DND-41 (cell line): Measurements from ENCODE around the gene COL15A1.

ENCODE experiments used
- EZH2 ChIP-seq: IDR thresholded peaks from 3 replicates; pipeline ENCODE4 v1.6.1; 2012; ENCODE audit warnings: borderline replicate concordance, low read depth, mild to moderate bottlenecking, moderate library complexity, low read length, inconsistent platforms; ENCODE audit not compliant: severe bottlenecking
- TF ChIP-seq, protein P1 (sequence below): IDR thresholded peaks from 2 replicates; pipeline ENCODE4 v1.5.1; 2012; ENCODE audit warnings: borderline replicate concordance, low read length, moderate library complexity, mild to moderate bottlenecking; ENCODE audit not compliant: poor library complexity, severe bottlenecking; ENCODE audit errors: extremely low read depth

DNA sequence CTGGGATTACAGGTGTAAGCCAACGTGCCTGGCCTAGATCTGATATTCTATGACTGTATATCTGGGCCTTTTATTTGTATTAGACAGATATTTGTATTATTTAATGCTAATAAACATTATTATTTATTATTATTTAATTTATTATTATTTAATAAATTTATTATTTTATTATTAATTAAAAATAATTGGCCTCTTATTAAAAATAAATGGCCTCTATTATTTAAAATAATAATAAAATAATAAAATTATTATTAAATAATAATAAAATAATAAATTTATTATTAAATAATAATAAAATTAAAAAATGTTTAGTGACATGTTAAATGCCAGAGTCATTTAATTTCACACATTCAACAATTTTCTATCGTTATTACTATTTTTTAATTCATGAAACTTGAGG is 9.8 kb upstream of the COL15A1 start:
- TF ChIP-seq, protein P1, sequence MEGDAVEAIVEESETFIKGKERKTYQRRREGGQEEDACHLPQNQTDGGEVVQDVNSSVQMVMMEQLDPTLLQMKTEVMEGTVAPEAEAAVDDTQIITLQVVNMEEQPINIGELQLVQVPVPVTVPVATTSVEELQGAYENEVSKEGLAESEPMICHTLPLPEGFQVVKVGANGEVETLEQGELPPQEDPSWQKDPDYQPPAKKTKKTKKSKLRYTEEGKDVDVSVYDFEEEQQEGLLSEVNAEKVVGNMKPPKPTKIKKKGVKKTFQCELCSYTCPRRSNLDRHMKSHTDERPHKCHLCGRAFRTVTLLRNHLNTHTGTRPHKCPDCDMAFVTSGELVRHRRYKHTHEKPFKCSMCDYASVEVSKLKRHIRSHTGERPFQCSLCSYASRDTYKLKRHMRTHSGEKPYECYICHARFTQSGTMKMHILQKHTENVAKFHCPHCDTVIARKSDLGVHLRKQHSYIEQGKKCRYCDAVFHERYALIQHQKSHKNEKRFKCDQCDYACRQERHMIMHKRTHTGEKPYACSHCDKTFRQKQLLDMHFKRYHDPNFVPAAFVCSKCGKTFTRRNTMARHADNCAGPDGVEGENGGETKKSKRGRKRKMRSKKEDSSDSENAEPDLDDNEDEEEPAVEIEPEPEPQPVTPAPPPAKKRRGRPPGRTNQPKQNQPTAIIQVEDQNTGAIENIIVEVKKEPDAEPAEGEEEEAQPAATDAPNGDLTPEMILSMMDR = no peak
- no peak for TF ChIP-seq EZH2
